Pancreas (tissue), 10 donors: ENCODE results near the gene KIAA0040. TPM values are rescaled to one million over a fixed set of nuclear protein-coding genes. Genes with fewer than 3 reads are reported as not detected.
A peak's percentile ranks its signal among the peaks of the same experiment; 100 is the strongest.

ENCODE experiments used
- ATAC-seq, 4 donors: fragments of 200-7000 bp; cut with Tn5 transposase; one replicate each; pipeline versions ENCODE4 v1.8.0 to v1.9.1; 2020; ENCODE audit warnings: mild to moderate bottlenecking in 4 of 4, moderate library complexity in 4 of 4
- DNase-seq, 6 donors: peaks; one replicate each; pipeline ENCODE4 v3.0.0-alpha.2; 2020
- FAIRE-seq: peaks from 2 replicates; lab custom pipeline; 2012; peaks lifted over from hg19 to GRCh38; lab: Jason Lieb, UNC
- H3K27ac ChIP-seq, 4 donors: fragments of 200-600 bp; sonication (generic); 1 replicate in 3 of 4; 2 replicates in 1 of 4; pipeline versions ENCODE4 v1.5.0 to v1.8.0; 2020
- H3K27me3 ChIP-seq, 4 donors: fragments of 200-600 bp; one replicate each; pipeline ENCODE4 v1.8.0; 2021
- H3K36me3 ChIP-seq, 3 donors: fragments of 200-600 bp; sonication (generic) in 1 of 3; one replicate each; pipeline versions ENCODE4 v1.5.0 to v1.8.0; 2020 to 2021
- H3K4me1 ChIP-seq, 3 donors: fragments of 200-600 bp; one replicate each; pipeline ENCODE4 v1.8.0; 2021
- H3K4me3 ChIP-seq, 4 donors: fragments of 200-600 bp; sonication (generic) in 2 of 4; one replicate each; pipeline versions ENCODE4 v1.5.0 to v1.8.0; 2020 to 2021
- H3K9me3 ChIP-seq, 4 donors: fragments of 200-600 bp; one replicate each; pipeline ENCODE4 v1.8.0; 2021
- CTCF ChIP-seq, 4 donors: fragments of 200-600 bp; sonication (generic) in 3 of 4; IDR thresholded peaks; one replicate each; pipeline versions ENCODE4 v1.5.0 to v1.8.0; 2021; ENCODE audit warnings: antibody characterized with exemption in 4 of 4
- WGBS, 2 donors: extraction: QIAGEN DNeasy Blood & Tissue Kit; methylation state at CpG; one replicate each; pipeline ENCODE4 v1.1.7; 2013; 5-methylcytosine and 5-hydroxymethylcytosine counted together
- intact Hi-C, 3 donors: fragments of 100-400 bp; cut with DNase I; formaldehyde crosslinking; loops; one replicate each; pipeline versions ENCODE4 v1.11.1 to v1.14.2; 2022
- polyA plus RNA-seq, 2 donors: library from polyadenylated mRNA; stranded (reverse); fragments of 200-250 nt; gene quantifications; one replicate each; pipeline ENCODE4 v1.2.3, GENCODE V29; 2013
- total RNA-seq, 6 donors: library from RNA; stranded (reverse); fragmentation: NEBNext Ultra II Directional in 4 of 6; extraction: Animal tissue kit (Norgen Biotek cat#: 25700) in 4 of 6; gene quantifications; one replicate each; pipeline versions ENCODE4 v1.2.1 to v1.2.4, GENCODE V29; 2021 to 2023
- donor health status: healthy with polysubstance abuse.
- donor health status: DM: no; HTN: no; CAD: no; lungs with moderate emphysema.
- donor health status: DM: no; HTN: no; CAD: no.
- donor health status: control.
- donor health status: control.
- donor health status: Bipolar disorder and iron deficiency.
- donor health status: DM: yes; HTN: yes; CAD: no.
- donor health status: DM: no; HTN: no; CAD: no.
- donor health status: DM: no; HTN: no; CAD: no.
- donor health status: DM: yes; HTN: yes; CAD: no.

Gene KIAA0040
- total and polyA plus RNA-seq, 8 donors, result 8.4 to 34.2 (median 15.9) TPM

- WGBS, 2 donors, result 65 to 87% methylated on average over 4 of the region's 4 CpGs
- H3K4me3 ChIP-seq, result no peak overlapping the region
- FAIRE-seq (no peak), ATAC-seq (no peak), DNase-seq (no peak)
- intact Hi-C loops, result no loop called here
- no peaks in the 10 kb centered on the region for H3K9me3 ChIP-seq
- H3K27me3 ChIP-seq, result no peaks in the 10 kb centered on the region
- H3K27ac ChIP-seq, result no peak overlapping the region
- TF ChIP-seq CTCF (IDR thresholded peaks at IDR 0.05), result no peak
- H3K4me1 ChIP-seq, result no peaks in the 10 kb centered on the region
- H3K36me3 ChIP-seq, result peaks cover 0 to 33% (median 12%) of the 10 kb centered on the region in 3 donors
These were observed 28.9 kb downstream of the KIAA0040 start for GRCh38 chr1:175163702-175164101.

- H3K27me3 ChIP-seq, result no peaks in the 10 kb centered on the region
- DNase-seq (no peak), ATAC-seq (no peak), FAIRE-seq (no peak)
- WGBS, 2 donors, result 69 to 85% methylated on average over 4 of the region's 4 CpGs
- H3K4me1 ChIP-seq, result no peaks in the 10 kb centered on the region
- no peak overlapping the region for H3K4me3 ChIP-seq
- TF ChIP-seq CTCF (IDR thresholded peaks at IDR 0.05), result no peak
- peaks cover 0 to 33% (median 12%) of the 10 kb centered on the region in 3 donors for H3K36me3 ChIP-seq
- H3K9me3 ChIP-seq, result no peaks in the 10 kb centered on the region
- H3K27ac ChIP-seq, result no peak overlapping the region
- intact Hi-C loops, result no loop called here
These were observed 29.6 kb downstream of the KIAA0040 start for GRCh38 chr1:175162955-175163354.

- 87 to 91% methylated on average over 6 of the region's 6 CpGs for WGBS, 2 donors
- Histone ChIP-seq H3K27me3 (no peaks in the 10 kb centered on the region), H3K4me3 (no peak overlapping the region), H3K9me3 (no peaks in the 10 kb centered on the region), H3K27ac (no peak overlapping the region), H3K4me1 (peaks cover 0 to 4% (median 0%) of the 10 kb centered on the region in 3 donors), H3K36me3 (peaks cover 0 to 11% (median 5%) of the 10 kb centered on the region in 3 donors)
- intact Hi-C loops, result no loop called here
- no peak for ATAC-seq
- no peak for DNase-seq
- no peak for FAIRE-seq
- no peak for TF ChIP-seq CTCF (IDR thresholded peaks at IDR 0.05)
These were observed 34.4 kb downstream of the KIAA0040 start for GRCh38 chr1:175158170-175158591.

- intact Hi-C loops, result no loop called here
- DNase-seq (no peak), ATAC-seq (peak in 2 of 4 donors; percentile 16 to 23), FAIRE-seq (no peak)
- 88 to 94% methylated on average over 2 of the region's 2 CpGs for WGBS, 2 donors
- Histone ChIP-seq H3K36me3 (peaks cover 0 to 11% (median 5%) of the 10 kb centered on the region in 3 donors), H3K27ac (no peak overlapping the region), H3K4me3 (no peak overlapping the region), H3K27me3 (no peaks in the 10 kb centered on the region), H3K4me1 (peaks cover 0 to 4% (median 0%) of the 10 kb centered on the region in 3 donors), H3K9me3 (no peaks in the 10 kb centered on the region)
- TF ChIP-seq CTCF (IDR thresholded peaks at IDR 0.05), result no peak
These were observed 35.4 kb downstream of the KIAA0040 start for GRCh38 chr1:175157200-175157599.

- 36 to 55% methylated on average over 5 of the region's 5 CpGs for whole genome bisulfite sequencing, 2 donors
These were observed 36.6 kb downstream of the KIAA0040 start for GRCh38 chr1:175155936-175156335.

More at GRCh38 chr1:175155936-175156335, 36.6 kb downstream of the KIAA0040 start:
- peaks cover 0 to 11% (median 5%) of the 10 kb centered on the region in 3 donors for H3K36me3 ChIP-seq
- H3K27me3 ChIP-seq, result no peaks in the 10 kb centered on the region
- FAIRE-seq, result no peak
- H3K4me3 ChIP-seq, result no peak overlapping the region
- peaks cover 0 to 4% (median 0%) of the 10 kb centered on the region in 3 donors for H3K4me1 ChIP-seq
- intact Hi-C loops, result no loop called here
- ATAC-seq, result peak in 3 of 4 donors; percentile 6 to 22 (median 8)
- H3K9me3 ChIP-seq, result no peaks in the 10 kb centered on the region
- H3K27ac ChIP-seq, result no peak overlapping the region
- TF ChIP-seq CTCF (IDR thresholded peaks at IDR 0.05), result no peak
- DNase-seq, result no peak
